Suprapubic skin (tissue), 4 donors: ENCODE measurements around the gene SMARCD1.

Experiments used
- EP300 ChIP-seq: sonication (generic); formaldehyde crosslinking; IDR thresholded peaks from one replicate; pipeline ENCODE4 v1.6.1; 2017; ENCODE audit warnings: antibody characterized with exemption
- POLR2A ChIP-seq, 2 donors: fragments of 450-650 bp; IDR thresholded peaks; one replicate each; pipeline ENCODE4 v1.6.1; 2017; ENCODE audit warnings: antibody characterized with exemption in 2 of 2, mild to moderate bottlenecking in 2 of 2, moderate library complexity in 2 of 2
- POLR2AphosphoS5 ChIP-seq, 3 donors: sonication (generic); formaldehyde crosslinking; IDR thresholded peaks; one replicate each; pipeline ENCODE4 v1.6.1; 2017; ENCODE audit warnings: antibody characterized with exemption in 3 of 3
- TF ChIP-seq, protein P1 (sequence below), 2 donors: fragments of 200-600 bp in 1 of 2; fragments of 450-650 bp in 1 of 2; sonication (generic) in 1 of 2; IDR thresholded peaks; one replicate each; pipeline ENCODE4 v1.5.1; 2016 to 2019; ENCODE audit warnings: antibody characterized with exemption in 2 of 2, mild to moderate bottlenecking in 1 of 2, moderate library complexity in 1 of 2

DNA sequence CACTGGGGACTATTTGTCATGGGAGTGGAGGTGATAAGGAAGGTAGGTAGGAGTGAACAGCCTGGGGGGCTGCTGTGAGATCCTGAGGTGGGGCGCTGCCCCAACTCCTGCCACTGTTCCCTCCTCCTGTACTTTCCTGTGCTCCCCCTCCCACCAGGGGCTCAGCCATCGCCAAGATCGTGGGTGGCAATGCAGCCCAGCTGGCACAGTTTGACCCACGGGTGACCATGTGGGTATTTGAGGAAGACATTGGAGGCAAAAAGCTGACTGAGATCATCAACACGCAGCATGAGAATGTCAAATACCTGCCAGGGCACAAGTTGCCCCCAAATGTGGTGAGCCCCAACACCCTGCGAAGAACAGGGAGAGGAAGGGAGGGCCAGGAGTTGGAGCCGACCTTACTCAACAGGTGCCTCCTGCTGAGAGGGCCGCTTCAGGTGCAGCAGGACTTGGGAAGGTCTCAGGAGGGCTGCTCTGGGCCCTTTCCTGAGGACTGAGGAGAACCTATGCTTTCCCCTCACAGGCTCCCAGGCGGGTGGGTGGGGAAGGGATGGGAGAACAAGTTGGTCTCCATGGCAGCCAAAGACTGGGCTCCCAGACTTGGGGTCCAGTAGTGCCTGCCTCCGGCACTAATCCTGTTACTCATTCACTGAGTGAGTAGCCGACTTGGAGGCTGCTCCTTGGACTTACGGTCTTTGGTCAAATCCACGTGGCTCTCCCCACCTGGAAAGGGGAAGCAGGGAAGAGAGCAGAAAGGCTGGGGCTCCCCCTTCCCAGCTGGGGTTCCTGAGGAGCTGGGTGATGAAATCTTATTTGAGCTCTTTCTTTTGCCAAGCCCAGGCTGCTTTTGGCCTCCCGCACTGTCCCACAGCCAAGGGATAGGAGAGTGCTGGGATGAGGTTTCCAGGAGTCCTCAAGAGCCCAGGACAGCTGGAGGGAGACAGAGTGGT, 19.6 kb downstream of the SMARCD1 start:
- TF ChIP-seq, protein P1, sequence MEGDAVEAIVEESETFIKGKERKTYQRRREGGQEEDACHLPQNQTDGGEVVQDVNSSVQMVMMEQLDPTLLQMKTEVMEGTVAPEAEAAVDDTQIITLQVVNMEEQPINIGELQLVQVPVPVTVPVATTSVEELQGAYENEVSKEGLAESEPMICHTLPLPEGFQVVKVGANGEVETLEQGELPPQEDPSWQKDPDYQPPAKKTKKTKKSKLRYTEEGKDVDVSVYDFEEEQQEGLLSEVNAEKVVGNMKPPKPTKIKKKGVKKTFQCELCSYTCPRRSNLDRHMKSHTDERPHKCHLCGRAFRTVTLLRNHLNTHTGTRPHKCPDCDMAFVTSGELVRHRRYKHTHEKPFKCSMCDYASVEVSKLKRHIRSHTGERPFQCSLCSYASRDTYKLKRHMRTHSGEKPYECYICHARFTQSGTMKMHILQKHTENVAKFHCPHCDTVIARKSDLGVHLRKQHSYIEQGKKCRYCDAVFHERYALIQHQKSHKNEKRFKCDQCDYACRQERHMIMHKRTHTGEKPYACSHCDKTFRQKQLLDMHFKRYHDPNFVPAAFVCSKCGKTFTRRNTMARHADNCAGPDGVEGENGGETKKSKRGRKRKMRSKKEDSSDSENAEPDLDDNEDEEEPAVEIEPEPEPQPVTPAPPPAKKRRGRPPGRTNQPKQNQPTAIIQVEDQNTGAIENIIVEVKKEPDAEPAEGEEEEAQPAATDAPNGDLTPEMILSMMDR (IDR thresholded peaks at IDR 0.05): no peak
- TF ChIP-seq POLR2AphosphoS5 (IDR thresholded peaks at IDR 0.05) (no peak), POLR2A (IDR thresholded peaks at IDR 0.05) (no peak), EP300 (no peak)
